SK-N-SH (cell line): Measurements from ENCODE around the gene ALS2CL. TPM values are rescaled to one million over a fixed set of nuclear protein-coding genes. Genes with fewer than 3 reads are reported as not detected.
A peak's percentile ranks its signal among the peaks of the same experiment; 100 is the strongest.

Experiments used
- CTCF ChIA-PET: fragments of 300-600, 350-600 bp; formaldehyde crosslinking; extraction: SDS; loops from one replicate; lab custom pipeline; 2021; lab: Yijun Ruan, JAX
- POLR2A ChIA-PET: fragments of 350-600 bp; sonication (Branson Sonifier 250); formaldehyde crosslinking; extraction: SDS; loops from one replicate; lab custom pipeline; 2020; ENCODE audit warnings: antibody characterized with exemption, inconsistent platforms; lab: Yijun Ruan, JAX
- DNase-seq: peaks from one replicate; pipeline ENCODE4 v3.0.0; 2012
- H2AFZ ChIP-seq: fragments of 200-600 bp; sonication (generic); 2 replicates; pipeline ENCODE4 v1.8.1; 2016; ENCODE audit warnings: antibody characterized with exemption, mild to moderate bottlenecking, low read depth
- H3F3A ChIP-seq: fragments of 200-600 bp; sonication (generic); replicated peaks from 2 replicates; pipeline ENCODE3; 2016; ENCODE audit warnings: antibody characterized with exemption, mild to moderate bottlenecking; ENCODE audit not compliant: insufficient read depth
- H3K27ac ChIP-seq, 2 experiments: fragments of 200-500 bp in 1 of 2; fragments of 200-600 bp in 1 of 2; sonication (Bioruptor generic) in 1 of 2; sonication (generic), shearing (Covaris generic) in 1 of 2; 2 replicates each; pipeline versions ENCODE4 v1.5.1 to v1.6.1; 2014 to 2016; ENCODE audit warnings: low read depth in 2 of 2, inconsistent platforms in 1 of 2, low read length in 1 of 2, mild to moderate bottlenecking in 1 of 2, mixed read lengths in 1 of 2
- H3K27me3 ChIP-seq: fragments of 200-600 bp; sonication (generic), shearing (Covaris generic); 2 replicates; pipeline ENCODE4 v1.6.1; 2016; ENCODE audit warnings: mixed run types; ENCODE audit not compliant: insufficient read depth
- H3K36me3 ChIP-seq, 2 experiments: fragments of 200-500 bp in 1 of 2; fragments of 200-600 bp in 1 of 2; sonication (Bioruptor generic) in 1 of 2; sonication (generic) in 1 of 2; replicated peaks in 1 of 2; 2 replicates each; pipeline versions ENCODE3 to v1.5.1; 2014 to 2016; ENCODE audit warnings: low read length in 1 of 2, mild to moderate bottlenecking in 1 of 2; ENCODE audit not compliant: insufficient read depth in 2 of 2, control insufficient read depth in 1 of 2
- H3K4me1 ChIP-seq, 2 experiments: fragments of 200-500 bp in 1 of 2; fragments of 200-600 bp in 1 of 2; sonication (Bioruptor generic) in 1 of 2; sonication (generic), shearing (Covaris generic) in 1 of 2; 2 replicates each; pipeline versions ENCODE4 v1.5.1 to v1.6.1; 2014 to 2016; ENCODE audit warnings: low read depth in 1 of 2, low read length in 1 of 2, mixed run types in 1 of 2; ENCODE audit not compliant: insufficient read depth in 2 of 2, control insufficient read depth in 1 of 2
- H3K4me2 ChIP-seq: fragments of 200-600 bp; sonication (generic), shearing (Covaris generic); 2 replicates; pipeline ENCODE4 v1.6.1; 2017; ENCODE audit warnings: mixed run types
- H3K4me3 ChIP-seq, 2 experiments: fragments of 200-500 bp in 1 of 2; fragments of 200-600 bp in 1 of 2; sonication (Bioruptor generic) in 1 of 2; sonication (generic), shearing (Covaris generic) in 1 of 2; 2 replicates each; pipeline versions ENCODE4 v1.5.1 to v1.8.1; 2014 to 2016; ENCODE audit warnings: low read depth in 2 of 2, inconsistent platforms in 1 of 2, low read length in 1 of 2, mild to moderate bottlenecking in 1 of 2, mixed read lengths in 1 of 2, moderate library complexity in 1 of 2
- H3K79me2 ChIP-seq: fragments of 200-600 bp; sonication (generic); 2 replicates; pipeline ENCODE4 v1.8.1; 2017; ENCODE audit warnings: mild to moderate bottlenecking; ENCODE audit not compliant: insufficient read depth
- H3K9ac ChIP-seq: fragments of 200-600 bp; sonication (generic); 2 replicates; pipeline ENCODE4 v1.6.1; 2017; ENCODE audit warnings: mixed run types
- H3K9me2 ChIP-seq: fragments of 200-600 bp; sonication (generic); 2 replicates; pipeline ENCODE4 v1.6.1; 2017; ENCODE audit warnings: mixed run types
- H3K9me3 ChIP-seq: fragments of 200-600 bp; sonication (generic); 2 replicates; pipeline ENCODE4 v1.6.1; 2017; ENCODE audit warnings: mixed run types, mild to moderate bottlenecking, moderate library complexity
- H4K20me1 ChIP-seq: fragments of 200-600 bp; sonication (generic); 2 replicates; pipeline ENCODE4 v1.6.1; 2017; ENCODE audit warnings: mild to moderate bottlenecking, mixed run types; ENCODE audit not compliant: insufficient read depth
- EP300 ChIP-seq, 2 experiments: IDR thresholded peaks; 2 replicates each; pipeline versions ENCODE4 v1.4.0 to v1.6.1; 2012; ENCODE audit warnings: borderline replicate concordance in 1 of 2, low read depth in 1 of 2, low read length in 1 of 2
- FOXM1 ChIP-seq: IDR thresholded peaks from 2 replicates; pipeline ENCODE4 v1.4.0; 2012; ENCODE audit warnings: low read depth, mild to moderate bottlenecking
- GATA2 ChIP-seq: sonication (generic); formaldehyde crosslinking; IDR thresholded peaks from 2 replicates; pipeline ENCODE4 v1.5.0; 2020; ENCODE audit warnings: mild to moderate bottlenecking, missing genetic modification reagents
- JUND ChIP-seq: IDR thresholded peaks from 2 replicates; pipeline ENCODE4 v1.4.0; 2012
- MXI1 ChIP-seq: IDR thresholded peaks from 2 replicates; pipeline ENCODE4 v1.6.1; 2012; ENCODE audit warnings: mild to moderate bottlenecking, low read depth, low read length, improper control_type of control experiment
- NRF1 ChIP-seq: IDR thresholded peaks from 2 replicates; pipeline ENCODE4 v1.6.1; 2012; ENCODE audit warnings: low read depth, mild to moderate bottlenecking, low read length
- POLR2AphosphoS5 ChIP-seq: IDR thresholded peaks from 2 replicates; pipeline ENCODE4 v1.6.1; 2012; ENCODE audit warnings: low read depth, low read length
- RAD21 ChIP-seq: IDR thresholded peaks from 2 replicates; pipeline ENCODE4 v1.6.1; 2012; ENCODE audit warnings: mild to moderate bottlenecking, low read length
- RFX5 ChIP-seq: IDR thresholded peaks from 2 replicates; pipeline ENCODE4 v1.6.1; 2012; ENCODE audit warnings: mild to moderate bottlenecking, improper control_type of control experiment, low read length
- SIN3A ChIP-seq: IDR thresholded peaks from 2 replicates; pipeline ENCODE4 v1.6.1; 2012; ENCODE audit warnings: low read depth, mild to moderate bottlenecking, low read length, moderate library complexity, borderline replicate concordance
- SMC3 ChIP-seq: IDR thresholded peaks from 2 replicates; pipeline ENCODE4 v1.6.1; 2012; ENCODE audit warnings: low read depth, low read length, improper control_type of control experiment
- TAF1 ChIP-seq: IDR thresholded peaks from 2 replicates; pipeline ENCODE4 v1.6.1; 2012; ENCODE audit warnings: low read depth, mild to moderate bottlenecking, low read length, moderate library complexity, borderline replicate concordance
- TCF12 ChIP-seq: IDR thresholded peaks from 2 replicates; pipeline ENCODE4 v1.4.0; 2012
- TEAD4 ChIP-seq: IDR thresholded peaks from 2 replicates; pipeline ENCODE4 v1.4.0; 2012; ENCODE audit warnings: mild to moderate bottlenecking, borderline replicate concordance; ENCODE audit not compliant: insufficient read depth
- YY1 ChIP-seq: IDR thresholded peaks from 2 replicates; pipeline ENCODE4 v1.4.0; 2012; ENCODE audit warnings: low read depth, mild to moderate bottlenecking
- WGBS: methylation state at CpG from one replicate; pipeline ENCODE4 v1.1.6; 2017; ENCODE audit warnings: low lambda C conversion rate; 5-methylcytosine and 5-hydroxymethylcytosine counted together
- polyA plus RNA-seq, 3 experiments: library from polyadenylated mRNA; depleted of rRNA; stranded (reverse); fragments of >200 nt; gene quantifications; 2 replicates each; pipeline ENCODE4 v1.2.3, GENCODE V29; 2012
- TF ChIP-seq, protein P1 (sequence below): IDR thresholded peaks from 2 replicates; pipeline ENCODE4 v1.4.0; 2012; ENCODE audit warnings: low read depth, borderline replicate concordance
- TF ChIP-seq, protein P2 (sequence below): IDR thresholded peaks from 2 replicates; pipeline ENCODE4 v1.4.0; 2012; ENCODE audit warnings: low read depth, borderline replicate concordance
- TF ChIP-seq, protein P3 (sequence below): IDR thresholded peaks from 2 replicates; pipeline ENCODE4 v1.4.0; 2012; ENCODE audit warnings: low read depth
- TF ChIP-seq, protein P4 (sequence below): fragments of 150-350 bp; IDR thresholded peaks from 2 replicates; pipeline ENCODE4 v1.6.1; 2016; ENCODE audit warnings: mild to moderate bottlenecking, low read depth, low read length

Gene ALS2CL
- polyA plus RNA-seq, 1 of the 3 experiments (the other 2 are of a cell fraction): 0.18 TPM

DNA sequence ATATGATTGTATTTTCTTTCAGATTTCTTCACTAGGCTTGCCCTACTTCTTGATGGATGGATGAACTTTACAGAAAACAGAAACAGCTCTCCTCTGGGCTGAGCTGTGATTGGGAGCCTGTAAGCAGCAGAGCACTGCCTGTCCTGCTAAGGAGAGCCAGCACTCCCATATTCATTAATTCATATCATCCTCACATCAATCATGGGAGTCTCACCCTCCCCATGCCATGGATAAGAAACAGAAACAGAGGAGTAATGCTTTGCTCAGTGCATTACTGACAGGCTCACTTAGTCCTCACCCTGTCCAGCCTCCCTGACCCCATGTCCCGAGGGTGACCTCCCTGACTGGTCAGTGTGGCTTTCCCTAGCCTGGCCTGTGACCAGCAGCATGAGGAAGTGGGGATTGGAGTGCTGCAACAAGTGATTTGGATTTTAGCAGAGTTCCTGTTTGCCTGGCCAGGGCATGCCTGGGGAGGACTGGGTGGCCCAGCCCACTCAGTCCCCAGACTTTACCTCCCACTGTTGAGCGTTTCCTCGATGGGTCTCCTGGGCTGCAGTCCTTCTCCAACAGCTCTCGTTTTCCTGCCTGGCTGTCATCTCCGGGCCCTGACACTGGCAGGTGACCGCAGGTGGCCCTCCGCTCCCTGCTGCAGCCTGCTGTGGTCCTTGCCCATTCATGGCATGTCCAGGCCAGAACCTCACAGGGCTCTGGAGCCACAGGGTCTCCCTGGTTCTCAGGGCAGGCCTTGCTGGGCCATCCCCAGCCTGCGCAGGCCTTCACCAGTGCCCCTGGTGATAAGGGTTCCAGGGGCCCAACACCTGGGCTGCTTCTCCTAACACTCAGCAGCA lies 6.4 kb upstream of the ALS2CL start:
- Histone ChIP-seq H3K79me2 (no peaks in the 10 kb centered on the region), H3K36me3 (no peaks in the 10 kb centered on the region)
- peak; percentile 52 for DNase-seq
- TF ChIP-seq, protein P1, sequence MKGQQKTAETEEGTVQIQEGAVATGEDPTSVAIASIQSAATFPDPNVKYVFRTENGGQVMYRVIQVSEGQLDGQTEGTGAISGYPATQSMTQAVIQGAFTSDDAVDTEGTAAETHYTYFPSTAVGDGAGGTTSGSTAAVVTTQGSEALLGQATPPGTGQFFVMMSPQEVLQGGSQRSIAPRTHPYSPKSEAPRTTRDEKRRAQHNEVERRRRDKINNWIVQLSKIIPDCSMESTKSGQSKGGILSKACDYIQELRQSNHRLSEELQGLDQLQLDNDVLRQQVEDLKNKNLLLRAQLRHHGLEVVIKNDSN: no peak
- TF ChIP-seq, protein P2, sequence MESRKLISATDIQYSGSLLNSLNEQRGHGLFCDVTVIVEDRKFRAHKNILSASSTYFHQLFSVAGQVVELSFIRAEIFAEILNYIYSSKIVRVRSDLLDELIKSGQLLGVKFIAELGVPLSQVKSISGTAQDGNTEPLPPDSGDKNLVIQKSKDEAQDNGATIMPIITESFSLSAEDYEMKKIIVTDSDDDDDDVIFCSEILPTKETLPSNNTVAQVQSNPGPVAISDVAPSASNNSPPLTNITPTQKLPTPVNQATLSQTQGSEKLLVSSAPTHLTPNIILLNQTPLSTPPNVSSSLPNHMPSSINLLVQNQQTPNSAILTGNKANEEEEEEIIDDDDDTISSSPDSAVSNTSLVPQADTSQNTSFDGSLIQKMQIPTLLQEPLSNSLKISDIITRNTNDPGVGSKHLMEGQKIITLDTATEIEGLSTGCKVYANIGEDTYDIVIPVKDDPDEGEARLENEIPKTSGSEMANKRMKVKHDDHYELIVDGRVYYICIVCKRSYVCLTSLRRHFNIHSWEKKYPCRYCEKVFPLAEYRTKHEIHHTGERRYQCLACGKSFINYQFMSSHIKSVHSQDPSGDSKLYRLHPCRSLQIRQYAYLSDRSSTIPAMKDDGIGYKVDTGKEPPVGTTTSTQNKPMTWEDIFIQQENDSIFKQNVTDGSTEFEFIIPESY: no peak
- TF ChIP-seq, protein P3, sequence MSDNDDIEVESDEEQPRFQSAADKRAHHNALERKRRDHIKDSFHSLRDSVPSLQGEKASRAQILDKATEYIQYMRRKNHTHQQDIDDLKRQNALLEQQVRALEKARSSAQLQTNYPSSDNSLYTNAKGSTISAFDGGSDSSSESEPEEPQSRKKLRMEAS: no peak
- no peak for TF ChIP-seq JUND
- no peak for TF ChIP-seq FOXM1
- no peak for TF ChIP-seq TCF12
- no peak for TF ChIP-seq SIN3A
- TF ChIP-seq EP300 (IDR thresholded peaks at IDR 0.05; ENCODE audit: borderline replicate concordance in 1 of 2, low read depth in 1 of 2, low read length in 1 of 2): 0 out of 4 replicates have a peak, but pooled peaks of 1 of the 2 experiments have one; percentile 18
- TF ChIP-seq, all 33 proteins: peak for 1
- no peak overlapping the region for H3K4me2 ChIP-seq
- ChIA-PET CTCF (interaction anchor here (0.8 to 4.2 kb wide), 8 partner anchors 28 to 224 kb away, joined by 3 to 52 read pairs (median 12); no protein-coding TSS in a partner anchor), POLR2A (interaction anchor here (0.7 to 1.3 kb wide), 2 partner anchors 145 to 494 kb away, joined by 3 to 7 read pairs; no protein-coding TSS in a partner anchor)
- no peak overlapping the region for H2AFZ ChIP-seq
- WGBS: 89% methylated on average over 6 of the region's 8 CpGs
- peaks cover 14% of the 10 kb centered on the region for H3K27me3 ChIP-seq
- H3F3A ChIP-seq: no peaks in the 10 kb centered on the region
- H3K9me3 ChIP-seq: no peaks in the 10 kb centered on the region
- H3K9ac ChIP-seq: no peak overlapping the region
- H4K20me1 ChIP-seq: no peaks in the 10 kb centered on the region
- no peaks in the 10 kb centered on the region for H3K9me2 ChIP-seq
- H3K4me3 ChIP-seq: no peak overlapping the region
- H3K4me1 ChIP-seq: peaks cover 0 to 50% of the 10 kb centered on the region in 2 experiments; a peak in 1 of 4 replicates
- H3K27ac ChIP-seq: peak overlapping the region in 1 of 2 experiments; percentile 94; a peak in 2 of 4 replicates

DNA sequence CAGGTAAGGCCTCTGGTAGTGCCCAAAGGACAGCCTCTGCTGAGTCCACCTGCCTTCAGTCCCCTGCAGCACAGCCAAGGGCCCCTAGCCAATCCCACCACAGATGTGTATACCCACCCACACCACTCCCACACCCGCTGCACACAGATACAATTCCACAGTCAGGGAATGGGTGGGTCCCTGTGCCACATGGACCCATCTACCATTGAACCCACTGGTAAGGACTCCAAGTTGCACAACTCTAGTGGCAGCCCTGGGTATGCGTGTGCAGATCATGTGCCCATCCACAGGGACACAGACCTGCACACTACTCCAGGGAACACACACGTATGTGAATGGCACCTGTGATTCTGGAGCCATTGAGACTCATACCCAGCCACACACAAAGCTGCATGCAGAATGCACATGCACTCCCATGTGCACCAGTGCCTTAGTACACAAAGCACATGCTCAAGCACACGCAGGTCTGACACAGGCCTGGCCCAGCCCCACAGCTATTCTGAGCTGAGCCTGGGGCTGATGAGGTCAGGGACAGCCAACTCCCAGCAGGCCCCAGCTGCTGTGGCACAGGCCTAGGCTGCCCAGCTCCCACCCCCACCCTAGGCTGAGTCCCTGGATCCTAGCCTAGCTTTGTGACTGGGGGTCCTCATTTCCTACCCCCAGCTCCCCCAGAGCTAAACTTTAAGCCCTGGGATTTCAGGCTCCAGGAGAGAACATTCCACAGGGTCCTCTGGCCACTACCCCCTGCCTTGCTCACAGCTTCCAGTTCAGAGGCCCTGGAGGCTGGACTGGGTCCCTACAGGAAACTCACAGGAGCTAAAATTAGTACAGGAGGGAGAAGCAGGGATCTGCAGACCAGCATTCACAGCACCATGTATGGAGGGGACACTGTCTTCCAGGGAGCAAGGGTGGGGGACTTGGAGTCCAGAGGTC lies 2.7 kb upstream of the ALS2CL start:
- 100% methylated on average over 1 of the region's 4 CpGs for WGBS
- Histone ChIP-seq H3K27ac (no peak overlapping the region; a peak in 1 of 4 replicates), H3K9me3 (no peaks in the 10 kb centered on the region), H4K20me1 (no peaks in the 10 kb centered on the region), H3K9me2 (no peaks in the 10 kb centered on the region), H3K4me1 (peaks cover 0 to 33% of the 10 kb centered on the region in 2 experiments; a peak in 1 of 4 replicates), H3K79me2 (no peaks in the 10 kb centered on the region), H3F3A (no peaks in the 10 kb centered on the region), H3K4me3 (no peak overlapping the region), H3K27me3 (peaks cover under 1% of the 10 kb centered on the region; the same call in 1 of the 2 replicates), H2AFZ (no peak overlapping the region), H3K9ac (no peak overlapping the region), H3K36me3 (no peaks in the 10 kb centered on the region), H3K4me2 (no peak overlapping the region)
- DNase-seq: no peak
- POLR2A ChIA-PET: no interaction called here
- CTCF ChIA-PET: interaction anchor here (0.8 to 5.7 kb wide), 9 partner anchors 9 to 214 kb away, joined by 3 to 42 read pairs (median 3); no protein-coding TSS in a partner anchor
- TF ChIP-seq EP300 (IDR thresholded peaks at IDR 0.05; ENCODE audit: borderline replicate concordance in 1 of 2, low read depth in 1 of 2, low read length in 1 of 2) (no peak), RFX5 (no peak), TAF1 (no peak), JUND (no peak), MXI1 (no peak), NRF1 (no peak), FOXM1 (no peak), RAD21 (no peak), YY1 (no peak), TEAD4 (no peak), SMC3 (no peak), POLR2AphosphoS5 (no peak), GATA2 (no peak)
- TF ChIP-seq, protein P4, sequence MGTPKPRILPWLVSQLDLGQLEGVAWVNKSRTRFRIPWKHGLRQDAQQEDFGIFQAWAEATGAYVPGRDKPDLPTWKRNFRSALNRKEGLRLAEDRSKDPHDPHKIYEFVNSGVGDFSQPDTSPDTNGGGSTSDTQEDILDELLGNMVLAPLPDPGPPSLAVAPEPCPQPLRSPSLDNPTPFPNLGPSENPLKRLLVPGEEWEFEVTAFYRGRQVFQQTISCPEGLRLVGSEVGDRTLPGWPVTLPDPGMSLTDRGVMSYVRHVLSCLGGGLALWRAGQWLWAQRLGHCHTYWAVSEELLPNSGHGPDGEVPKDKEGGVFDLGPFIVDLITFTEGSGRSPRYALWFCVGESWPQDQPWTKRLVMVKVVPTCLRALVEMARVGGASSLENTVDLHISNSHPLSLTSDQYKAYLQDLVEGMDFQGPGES: no peak
- TF ChIP-seq, protein P1: no peak
